Measurements from ENCODE around the gene SHC4.

GRCh38 chr15:48981941-48982340 is 18.2 kb upstream of the SHC4 start:
- no peak for TF ChIP-seq CTCF (IDR thresholded peaks at IDR 0.05; ENCODE audit: insufficient read depth, low read length)
- no peak for TF ChIP-seq POLR2AphosphoS5 (IDR thresholded peaks at IDR 0.05; ENCODE audit: low read depth)
- no peak for TF ChIP-seq SPI1 (IDR thresholded peaks at IDR 0.05; ENCODE audit: borderline replicate concordance, low read depth)
